A549 treated with DMSO at 1 μM for 4 hours (cell line): Measurements from ENCODE around the gene ZNF66. TPM values are rescaled to one million over a fixed set of nuclear protein-coding genes. Genes with fewer than 3 reads are reported as not detected.

Experiments used
- total RNA-seq: library from RNA; stranded (reverse); fragments of 200-300 nt; extraction: Qiagen RNA extraction; gene quantifications from 5 replicates; pipeline ENCODE4 v1.2.3, GENCODE V29; 2022; ENCODE audit warnings: low read depth

Gene ZNF66
- not detected in 5 replicates for total RNA-seq

GRCh38 chr19:20776083-20777076 is at the start of gene ZNF66:
TSS of gene ZNF66 (plus strand) at chr19:20776304. CDS start at chr19:20776448, 144 bp downstream.

Other genes with a start within 250 kb of the ZNF66 start
- not detected in 5 replicates for gene ZNF737, start 210.5 kb upstream of the ZNF66 start, total RNA-seq
- not detected in 5 replicates for gene ZNF626, start 114.7 kb upstream of the ZNF66 start, total RNA-seq
- gene ZNF85, start 146.9 kb downstream of the ZNF66 start, total RNA-seq = 0.07 to 0.21 TPM (median 0.16 TPM) in 4 of 5 replicates, not detected in the other
- 1.8 to 4.0 TPM (median 2.1 TPM) in 5 replicates for gene ZNF430, start 244.4 kb downstream of the ZNF66 start, total RNA-seq